Calu3 (cell line): ENCODE data around the gene ZC3H18. TPM values are rescaled to one million over a fixed set of nuclear protein-coding genes. Genes with fewer than 3 reads are reported as not detected.
A peak's percentile ranks its signal among the peaks of the same experiment; 100 is the strongest.

ENCODE experiments used
- BruUV-seq: library from RNA; stranded (reverse); fragments of 400-500 nt; replicated peaks from 2 replicates; lab custom pipeline; 2021; lab: Mats Ljungman, UMichigan
- CTCF ChIA-PET: fragments of 300-600 bp; sonication (Branson Sonifier 250); formaldehyde crosslinking; loops from one replicate; lab custom pipeline; 2022; ENCODE audit warnings: antibody characterized with exemption; lab: Charles Lee
- DNase-seq: peaks from one replicate; pipeline ENCODE4 v3.0.0; 2022
- H3K27ac Mint-ChIP-seq: one replicate; pipeline ENCODE4 v1.8.0; 2022; ENCODE audit warnings: mixed read lengths; ENCODE audit not compliant: unreplicated experiment
- H3K27me3 Mint-ChIP-seq: one replicate; pipeline ENCODE4 v1.8.0; 2022; ENCODE audit warnings: mixed read lengths; ENCODE audit not compliant: unreplicated experiment
- H3K36me3 Mint-ChIP-seq: one replicate; pipeline ENCODE4 v1.8.0; 2022; ENCODE audit warnings: mild to moderate bottlenecking, moderate library complexity, mixed read lengths; ENCODE audit not compliant: insufficient read depth, unreplicated experiment
- H3K4me1 Mint-ChIP-seq: one replicate; pipeline ENCODE4 v1.8.0; 2022; ENCODE audit warnings: mild to moderate bottlenecking, low read depth, mixed read lengths; ENCODE audit not compliant: unreplicated experiment
- H3K4me3 Mint-ChIP-seq: one replicate; pipeline ENCODE4 v1.8.0; 2022; ENCODE audit warnings: mild to moderate bottlenecking, low read depth, moderate library complexity, mixed read lengths; ENCODE audit not compliant: unreplicated experiment
- H3K9me3 Mint-ChIP-seq: one replicate; pipeline ENCODE4 v1.8.0; 2022; ENCODE audit warnings: low read depth, mixed read lengths; ENCODE audit not compliant: unreplicated experiment
- intact Hi-C: fragments of 100-400 bp; cut with micrococcal nuclease; formaldehyde crosslinking; loops from one replicate; pipeline ENCODE4 v1.10.0; 2022; ENCODE audit not compliant: unreplicated experiment
- total RNA-seq: library from RNA; stranded (reverse); gene quantifications from 2 replicates; pipeline ENCODE4 v1.2.3, GENCODE V29; 2022
- TF ChIP-seq, protein P1 (sequence below): fragments of 200-600 bp; IDR thresholded peaks from one replicate; pipeline ENCODE4 v1.8.0; 2022; ENCODE audit warnings: antibody characterized with exemption; ENCODE audit not compliant: unreplicated experiment

The ZC3H18 gene
- total RNA-seq, 1 experiment from 2014 or later: 85.7 TPM

GRCh38 chr16:88549671-88550245 lies 20.4 kb upstream of the ZC3H18 start:
- Mint-ChIP-seq H3K9me3 (no peaks in the 10 kb centered on the region), H3K27ac (no peak overlapping the region), H3K4me1 (no peaks in the 10 kb centered on the region), H3K27me3 (peaks cover 85% of the 10 kb centered on the region), H3K36me3 (peaks cover 7% of the 10 kb centered on the region), H3K4me3 (no peak overlapping the region)
- CTCF ChIA-PET: interaction anchor here (0.6 to 1.2 kb wide), 2 partner anchors 9 to 1185 kb away, joined by 3 read pairs; no protein-coding TSS in a partner anchor
- no peak for DNase-seq
- no TSS peak for BruUV-seq
- intact Hi-C loops: no loop called here
- TF ChIP-seq, protein P1, sequence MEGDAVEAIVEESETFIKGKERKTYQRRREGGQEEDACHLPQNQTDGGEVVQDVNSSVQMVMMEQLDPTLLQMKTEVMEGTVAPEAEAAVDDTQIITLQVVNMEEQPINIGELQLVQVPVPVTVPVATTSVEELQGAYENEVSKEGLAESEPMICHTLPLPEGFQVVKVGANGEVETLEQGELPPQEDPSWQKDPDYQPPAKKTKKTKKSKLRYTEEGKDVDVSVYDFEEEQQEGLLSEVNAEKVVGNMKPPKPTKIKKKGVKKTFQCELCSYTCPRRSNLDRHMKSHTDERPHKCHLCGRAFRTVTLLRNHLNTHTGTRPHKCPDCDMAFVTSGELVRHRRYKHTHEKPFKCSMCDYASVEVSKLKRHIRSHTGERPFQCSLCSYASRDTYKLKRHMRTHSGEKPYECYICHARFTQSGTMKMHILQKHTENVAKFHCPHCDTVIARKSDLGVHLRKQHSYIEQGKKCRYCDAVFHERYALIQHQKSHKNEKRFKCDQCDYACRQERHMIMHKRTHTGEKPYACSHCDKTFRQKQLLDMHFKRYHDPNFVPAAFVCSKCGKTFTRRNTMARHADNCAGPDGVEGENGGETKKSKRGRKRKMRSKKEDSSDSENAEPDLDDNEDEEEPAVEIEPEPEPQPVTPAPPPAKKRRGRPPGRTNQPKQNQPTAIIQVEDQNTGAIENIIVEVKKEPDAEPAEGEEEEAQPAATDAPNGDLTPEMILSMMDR: no peak

DNA sequence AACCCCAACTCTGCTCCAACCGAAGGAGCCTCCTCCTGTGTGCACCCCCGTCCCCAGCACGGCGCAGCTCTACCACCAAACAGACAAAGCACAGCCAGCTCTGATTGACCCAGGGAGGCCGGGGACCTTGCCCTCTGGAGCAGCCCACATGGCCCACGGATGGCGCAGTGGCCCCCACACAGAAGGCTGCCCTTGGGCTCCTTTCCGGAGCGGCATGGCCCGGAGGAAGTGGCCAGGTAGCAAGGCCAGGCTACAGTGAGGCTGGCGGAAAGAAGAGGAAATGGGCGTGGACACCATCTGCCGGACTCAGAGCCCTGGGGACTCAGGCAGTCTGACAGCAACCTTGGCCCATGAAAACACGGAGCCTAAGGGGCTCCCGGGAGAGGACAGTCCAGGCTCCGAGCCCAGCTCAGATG lies 19.9 kb upstream of the ZC3H18 start:
- CTCF ChIA-PET: interaction anchor here (1.2 kb wide), 1 partner anchor 9 kb away, joined by 3 read pairs; no protein-coding TSS in a partner anchor
- Mint-ChIP-seq H3K36me3 (peaks cover 7% of the 10 kb centered on the region), H3K4me3 (no peak overlapping the region), H3K9me3 (no peaks in the 10 kb centered on the region), H3K27me3 (peaks cover 86% of the 10 kb centered on the region), H3K27ac (no peak overlapping the region), H3K4me1 (no peaks in the 10 kb centered on the region)
- DNase-seq: peak; percentile 35
- intact Hi-C loops: no loop called here
- BruUV-seq: no TSS peak
- TF ChIP-seq, protein P1: no peak

GRCh38 chr16:88552166-88552565 lies 18.0 kb upstream of the ZC3H18 start:
- no TSS peak for BruUV-seq
- peaks cover 4% of the 10 kb centered on the region for H3K9me3 Mint-ChIP-seq
- no peak overlapping the region for H3K27ac Mint-ChIP-seq
- CTCF ChIA-PET: no interaction called here
- H3K4me3 Mint-ChIP-seq: no peak overlapping the region
- TF ChIP-seq, protein P1: no peak
- peaks cover 87% of the 10 kb centered on the region for H3K27me3 Mint-ChIP-seq
- peaks cover 7% of the 10 kb centered on the region for H3K36me3 Mint-ChIP-seq
- intact Hi-C loops: no loop called here
- no peak for DNase-seq
- no peaks in the 10 kb centered on the region for H3K4me1 Mint-ChIP-seq

GRCh38 chr16:88552815-88553214 lies 17.4 kb upstream of the ZC3H18 start:
- TF ChIP-seq, protein P1: no peak
- Mint-ChIP-seq H3K36me3 (peaks cover 7% of the 10 kb centered on the region), H3K27ac (no peak overlapping the region), H3K4me1 (no peaks in the 10 kb centered on the region), H3K9me3 (peaks cover 4% of the 10 kb centered on the region), H3K27me3 (peaks cover 93% of the 10 kb centered on the region), H3K4me3 (no peak overlapping the region)
- CTCF ChIA-PET: no interaction called here
- DNase-seq: no peak
- no TSS peak for BruUV-seq
- intact Hi-C loops: no loop called here
